ENCODE results near the gene NPHP3. TPM values are rescaled to one million over a fixed set of nuclear protein-coding genes. Genes with fewer than 3 reads are reported as not detected.

The NPHP3 gene
- total RNA-seq, 4 donors from 2014 or later = 21.0 to 133 (median 27.3) TPM

GRCh38 chr3:132723024-132723950 lies 1.1 kb upstream of the NPHP3 start:
- H3K27ac ChIP-seq = peak overlapping the region; percentile 84
- TF ChIP-seq POLR2AphosphoS5 (IDR thresholded peaks at IDR 0.05) (no peak), EP300 (IDR thresholded peaks at IDR 0.05) (no peak), POLR2A (IDR thresholded peaks at IDR 0.05) (peak in 1 of 2 donors; percentile 31), CTCF (IDR thresholded peaks at IDR 0.05) (no peak)
- H3K27me3 ChIP-seq = no peaks in the 10 kb centered on the region
- DNase-seq (ENCODE audit: low spot score in 2 of 2) = no peak
- no peaks in the 10 kb centered on the region for H3K36me3 ChIP-seq
- H3K9me3 ChIP-seq = no peaks in the 10 kb centered on the region
- H3K4me3 ChIP-seq = peak overlapping the region; percentile 69
- 23% methylated on average over 8 of the region's 19 CpGs for WGBS
- peaks cover 40% of the 10 kb centered on the region for H3K4me1 ChIP-seq

GRCh38 chr3:132721479-132722164 lies 587 bp downstream of the NPHP3 start:
- 7% methylated on average over 20 of the region's 47 CpGs for WGBS
- Histone ChIP-seq H3K4me1 (peaks cover 38% of the 10 kb centered on the region), H3K36me3 (no peaks in the 10 kb centered on the region), H3K27ac (peak overlapping the region; percentile 97), H3K27me3 (no peaks in the 10 kb centered on the region), H3K4me3 (peak overlapping the region; percentile 80), H3K9me3 (no peaks in the 10 kb centered on the region)
- TF ChIP-seq POLR2AphosphoS5 (IDR thresholded peaks at IDR 0.05) = no peak
- peak in 1 of 2 donors; percentile 35 for TF ChIP-seq CTCF (IDR thresholded peaks at IDR 0.05)
- TF ChIP-seq POLR2A (IDR thresholded peaks at IDR 0.05) = no peak
- DNase-seq (ENCODE audit: low spot score in 2 of 2) = peak; percentile 88 to 91

- no peaks in the 10 kb centered on the region for H3K27me3 ChIP-seq
- peak overlapping the region; percentile 80 for H3K4me3 ChIP-seq
- no peak for TF ChIP-seq POLR2A (IDR thresholded peaks at IDR 0.05)
- no peak for TF ChIP-seq POLR2AphosphoS5 (IDR thresholded peaks at IDR 0.05)
- TF ChIP-seq CTCF (IDR thresholded peaks at IDR 0.05) = no peak
- TF ChIP-seq EP300 (IDR thresholded peaks at IDR 0.05) = no peak
- no peak for DNase-seq (ENCODE audit: low spot score in 2 of 2)
- no peaks in the 10 kb centered on the region for H3K9me3 ChIP-seq
- no peaks in the 10 kb centered on the region for H3K36me3 ChIP-seq
- WGBS = 46% methylated on average over 6 of the region's 6 CpGs
- no peak overlapping the region for H3K27ac ChIP-seq
- H3K4me1 ChIP-seq = peaks cover 32% of the 10 kb centered on the region
Measured at GRCh38 chr3:132720228-132720627, 2.0 kb downstream of the NPHP3 start.

GRCh38 chr3:132716372-132716771 lies 5.8 kb downstream of the NPHP3 start:
- H3K4me3 ChIP-seq = no peak overlapping the region
- DNase-seq (ENCODE audit: low spot score in 2 of 2) = no peak
- no peaks in the 10 kb centered on the region for H3K9me3 ChIP-seq
- TF ChIP-seq CTCF (IDR thresholded peaks at IDR 0.05) (no peak), EP300 (IDR thresholded peaks at IDR 0.05) (no peak), POLR2A (IDR thresholded peaks at IDR 0.05) (no peak), POLR2AphosphoS5 (IDR thresholded peaks at IDR 0.05) (no peak)
- H3K27ac ChIP-seq = no peak overlapping the region
- H3K36me3 ChIP-seq = peaks cover 20% of the 10 kb centered on the region
- H3K4me1 ChIP-seq = peaks cover 23% of the 10 kb centered on the region
- H3K27me3 ChIP-seq = no peaks in the 10 kb centered on the region
